HuH-7.5 (cell line): ENCODE data around the gene SAMD14.

ENCODE experiments used
- DNase-seq: peaks from one replicate; pipeline ENCODE4 v3.0.0; 2011; ENCODE audit warnings: low spot score

The SAMD14 gene

GRCh38 chr17:50165066-50165465, 35.1 kb upstream of the SAMD14 start:
- DNase-seq = no peak

GRCh38 chr17:50164697-50164988, 34.7 kb upstream of the SAMD14 start:
- no peak for DNase-seq

- no peak for DNase-seq
Observed at GRCh38 chr17:50163843-50164696, 34.1 kb upstream of the SAMD14 start.

- DNase-seq = no peak
Observed at GRCh38 chr17:50162466-50163254, 32.7 kb upstream of the SAMD14 start.

- DNase-seq = no peak
Observed at GRCh38 chr17:50161911-50162288, 31.9 kb upstream of the SAMD14 start.

- peak; percentile 99 for DNase-seq
Observed at GRCh38 chr17:50161023-50161910, 31.3 kb upstream of the SAMD14 start.

GRCh38 chr17:50157891-50158290, 27.9 kb upstream of the SAMD14 start:
- no peak for DNase-seq

GRCh38 chr17:50155115-50155819, 25.3 kb upstream of the SAMD14 start:
- DNase-seq = no peak

GRCh38 chr17:50154604-50155003, 24.6 kb upstream of the SAMD14 start:
- DNase-seq = no peak

- DNase-seq = no peak
Observed at GRCh38 chr17:50153650-50154575, 24.0 kb upstream of the SAMD14 start.

GRCh38 chr17:50152736-50153135, 22.8 kb upstream of the SAMD14 start:
- no peak for DNase-seq

- DNase-seq = peak; percentile 91
Observed at GRCh38 chr17:50151937-50152547, 22.1 kb upstream of the SAMD14 start.

- DNase-seq = peak; percentile 97
Observed at GRCh38 chr17:50151041-50151936, 21.3 kb upstream of the SAMD14 start.

- no peak for DNase-seq
Observed at GRCh38 chr17:50150354-50151040, 20.5 kb upstream of the SAMD14 start, which contains the start of gene PPP1R9B. TSS of gene PPP1R9B (minus strand) at chr17:50150677. CDS start at chr17:50150513, 164 bp downstream.

- peak; percentile 54 for DNase-seq
Observed at GRCh38 chr17:50149417-50150353, 19.7 kb upstream of the SAMD14 start.

GRCh38 chr17:50149091-50149416, 19.1 kb upstream of the SAMD14 start:
- DNase-seq = no peak
